GM12801 (cell line): ENCODE data around the gene OXNAD1.

Experiments used
- CTCF ChIP-seq: IDR thresholded peaks from one replicate; pipeline ENCODE4 v1.5.1; 2011; ENCODE audit warnings: control low read depth; ENCODE audit not compliant: insufficient read length; ENCODE audit errors: extremely low read depth

OXNAD1 gene

GRCh38 chr3:16338999-16339398, 74.0 kb downstream of the OXNAD1 start:
- TF ChIP-seq CTCF = no peak

- no peak for TF ChIP-seq CTCF
Observed at GRCh38 chr3:16343101-16343500, 78.1 kb downstream of the OXNAD1 start.

GRCh38 chr3:16346413-16347081, 81.5 kb downstream of the OXNAD1 start:
- no peak for TF ChIP-seq CTCF

- no peak for TF ChIP-seq CTCF
Observed at GRCh38 chr3:16347548-16347947, 82.5 kb downstream of the OXNAD1 start.

- TF ChIP-seq CTCF = no peak
Observed at GRCh38 chr3:16349986-16350596, 85.1 kb downstream of the OXNAD1 start.

- no peak for TF ChIP-seq CTCF
Observed at GRCh38 chr3:16350597-16351318, 85.7 kb downstream of the OXNAD1 start.

GRCh38 chr3:16352428-16352827, 87.4 kb downstream of the OXNAD1 start:
- no peak for TF ChIP-seq CTCF
